Spleen (tissue), 7 donors: ENCODE results near the gene PIP5K1A.

Experiments
- CTCF ChIP-seq, 11 experiments: fragments of 200-600 bp in 7 of 11; fragments of 450-650 bp in 4 of 11; sonication (generic) in 4 of 11; IDR thresholded peaks in 8 of 11; conservative IDR thresholded peaks in 3 of 11; 1 replicate in 7 of 11; 2 replicates in 4 of 11; pipeline versions ENCODE4 v1.4.0 to v1.8.0; 2016 to 2021; ENCODE audit warnings: antibody characterized with exemption in 11 of 11, inconsistent platforms in 4 of 11, mild to moderate bottlenecking in 1 of 11
- POLR2A ChIP-seq, 3 donors: fragments of 450-650 bp; IDR thresholded peaks; one replicate each; pipeline ENCODE4 v1.5.1; 2017; ENCODE audit warnings: antibody characterized with exemption in 3 of 3, mild to moderate bottlenecking in 1 of 3
- donor health status: DM: no; HTN: no; CAD: no; lungs with moderate emphysema.
- donor health status: DM: no; HTN: no; CAD: no.
- donor health status: DM: no; HTN: no; CAD: no.

- TF ChIP-seq CTCF (IDR thresholded peaks at IDR 0.05 in 8 of 11, conservative IDR thresholded peaks at IDR 0.05 in 3 of 11) (no peak), POLR2A (IDR thresholded peaks at IDR 0.05) (no peak)
Observed at GRCh38 chr1:151213560-151213959, 15.2 kb downstream of the PIP5K1A start.
